Parathyroid adenoma (tissue), 2 donors: ENCODE data around the gene ACAA1.
A peak's percentile ranks its signal among the peaks of the same experiment; 100 is the strongest.

Experiments
- H2AFZ ChIP-seq: fragments of 300-600 bp; sonication (generic); one replicate; pipeline ENCODE4 v1.7.0; 2017; ENCODE audit warnings: antibody characterized with exemption, mild to moderate bottlenecking
- H3K27ac ChIP-seq: fragments of 300-600 bp; sonication (generic); one replicate; pipeline ENCODE4 v1.7.0; 2017
- H3K27me3 ChIP-seq: fragments of 300-600 bp; sonication (generic); one replicate; pipeline ENCODE4 v1.7.0; 2017; ENCODE audit warnings: low read length; ENCODE audit not compliant: control insufficient read depth, insufficient read depth
- H3K36me3 ChIP-seq: fragments of 300-600 bp; sonication (generic); one replicate; pipeline ENCODE4 v1.7.0; 2017; ENCODE audit warnings: low read length; ENCODE audit not compliant: control insufficient read depth, insufficient read depth
- H3K4me1 ChIP-seq: fragments of 300-600 bp; sonication (generic); one replicate; pipeline ENCODE4 v1.7.0; 2017; ENCODE audit warnings: control low read depth
- H3K4me2 ChIP-seq: fragments of 300-600 bp; sonication (generic); one replicate; pipeline ENCODE4 v1.7.0; 2017; ENCODE audit warnings: low read length
- H3K4me3 ChIP-seq: fragments of 300-600 bp; sonication (generic); one replicate; pipeline ENCODE4 v1.7.0; 2017; ENCODE audit warnings: low read depth, low read length
- H3K79me2 ChIP-seq: fragments of 300-600 bp; sonication (generic); one replicate; pipeline ENCODE4 v1.7.0; 2017; ENCODE audit warnings: control low read depth
- H3K9ac ChIP-seq: fragments of 300-600 bp; sonication (generic); one replicate; pipeline ENCODE4 v1.7.0; 2017; ENCODE audit warnings: mild to moderate bottlenecking
- H3K9me3 ChIP-seq: fragments of 300-600 bp; sonication (generic); one replicate; pipeline ENCODE4 v1.7.0; 2017; ENCODE audit warnings: low read length; ENCODE audit not compliant: control insufficient read depth
- CTCF ChIP-seq: fragments of 300-600 bp; sonication (generic); IDR thresholded peaks from one replicate; pipeline ENCODE4 v1.7.0; 2017; ENCODE audit warnings: antibody characterized with exemption, mild to moderate bottlenecking
- donor health status: primary hyperparathyroidism.

ACAA1 gene

GRCh38 chr3:38136777-38137614 lies at the start of gene ACAA1:
TSS of gene ACAA1 (minus strand) at chr3:38137127. CDS start at chr3:38137035, 92 bp downstream.
- H3K9me3 ChIP-seq = no peaks in the 10 kb centered on the region
- H3K36me3 ChIP-seq = no peaks in the 10 kb centered on the region
- no peaks in the 10 kb centered on the region for H3K27me3 ChIP-seq
- H3K4me2 ChIP-seq = peak within 1 kb of the TSS; percentile 82
- H3K79me2 ChIP-seq = peaks cover 16% of the 10 kb centered on the region
- H2AFZ ChIP-seq = peak within 1 kb of the TSS; percentile 93
- H3K4me3 ChIP-seq = peak within 1 kb of the TSS; percentile 95
- peak within 1 kb of the TSS; percentile 77 for H3K9ac ChIP-seq
- peaks cover 16% of the 10 kb centered on the region for H3K4me1 ChIP-seq
- H3K27ac ChIP-seq = peak within 1 kb of the TSS; percentile 88
- no peak for TF ChIP-seq CTCF

GRCh38 chr3:38177181-38177580 lies 40.3 kb upstream of the ACAA1 start:
- peaks cover 48% of the 10 kb centered on the region for H3K79me2 ChIP-seq
- no peak overlapping the region for H2AFZ ChIP-seq
- H3K4me2 ChIP-seq = no peak overlapping the region
- H3K27me3 ChIP-seq = no peaks in the 10 kb centered on the region
- H3K36me3 ChIP-seq = no peaks in the 10 kb centered on the region
- no peaks in the 10 kb centered on the region for H3K4me1 ChIP-seq
- H3K27ac ChIP-seq = no peak overlapping the region
- no peak overlapping the region for H3K4me3 ChIP-seq
- TF ChIP-seq CTCF = no peak
- no peaks in the 10 kb centered on the region for H3K9me3 ChIP-seq
- H3K9ac ChIP-seq = no peak overlapping the region

- Histone ChIP-seq H3K4me3 (no peak overlapping the region), H3K4me2 (no peak overlapping the region), H3K9ac (no peak overlapping the region), H2AFZ (no peak overlapping the region), H3K27ac (no peak overlapping the region), H3K9me3 (no peaks in the 10 kb centered on the region), H3K27me3 (no peaks in the 10 kb centered on the region), H3K36me3 (no peaks in the 10 kb centered on the region), H3K79me2 (peaks cover 42% of the 10 kb centered on the region), H3K4me1 (no peaks in the 10 kb centered on the region)
- no peak for TF ChIP-seq CTCF
Observed at GRCh38 chr3:38173834-38174418, 37.0 kb upstream of the ACAA1 start.

- Histone ChIP-seq H3K4me1 (peaks cover 8% of the 10 kb centered on the region), H3K9ac (no peak overlapping the region), H3K79me2 (peaks cover 43% of the 10 kb centered on the region), H3K9me3 (no peaks in the 10 kb centered on the region), H3K36me3 (no peaks in the 10 kb centered on the region), H3K4me3 (no peak overlapping the region), H3K27me3 (no peaks in the 10 kb centered on the region), H2AFZ (no peak overlapping the region), H3K27ac (no peak overlapping the region), H3K4me2 (no peak overlapping the region)
- no peak for TF ChIP-seq CTCF
Observed at GRCh38 chr3:38171622-38172021, 34.7 kb upstream of the ACAA1 start.
